ENCODE measurements around the gene SPOCK3.

DNA sequence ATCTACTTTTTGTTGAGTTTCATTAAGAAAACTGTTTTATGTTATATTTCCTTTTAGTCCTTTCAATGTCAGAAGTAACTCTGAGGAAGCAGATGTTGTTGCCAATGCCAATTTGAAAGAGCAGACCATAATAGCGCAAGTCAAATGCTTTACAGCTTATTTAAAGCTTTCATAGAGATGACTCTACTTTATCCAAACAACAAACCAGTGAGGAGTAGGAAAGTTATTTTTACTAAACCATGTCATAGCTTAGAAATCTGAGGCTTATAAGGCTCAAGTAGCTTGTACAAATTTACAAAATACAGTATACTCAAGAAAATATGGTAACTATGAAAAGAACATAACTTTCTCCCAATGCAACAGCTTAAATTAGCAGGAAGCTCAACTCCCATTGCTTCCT is 40.1 kb upstream of the SPOCK3 start:
- TF ChIP-seq, protein P1, sequence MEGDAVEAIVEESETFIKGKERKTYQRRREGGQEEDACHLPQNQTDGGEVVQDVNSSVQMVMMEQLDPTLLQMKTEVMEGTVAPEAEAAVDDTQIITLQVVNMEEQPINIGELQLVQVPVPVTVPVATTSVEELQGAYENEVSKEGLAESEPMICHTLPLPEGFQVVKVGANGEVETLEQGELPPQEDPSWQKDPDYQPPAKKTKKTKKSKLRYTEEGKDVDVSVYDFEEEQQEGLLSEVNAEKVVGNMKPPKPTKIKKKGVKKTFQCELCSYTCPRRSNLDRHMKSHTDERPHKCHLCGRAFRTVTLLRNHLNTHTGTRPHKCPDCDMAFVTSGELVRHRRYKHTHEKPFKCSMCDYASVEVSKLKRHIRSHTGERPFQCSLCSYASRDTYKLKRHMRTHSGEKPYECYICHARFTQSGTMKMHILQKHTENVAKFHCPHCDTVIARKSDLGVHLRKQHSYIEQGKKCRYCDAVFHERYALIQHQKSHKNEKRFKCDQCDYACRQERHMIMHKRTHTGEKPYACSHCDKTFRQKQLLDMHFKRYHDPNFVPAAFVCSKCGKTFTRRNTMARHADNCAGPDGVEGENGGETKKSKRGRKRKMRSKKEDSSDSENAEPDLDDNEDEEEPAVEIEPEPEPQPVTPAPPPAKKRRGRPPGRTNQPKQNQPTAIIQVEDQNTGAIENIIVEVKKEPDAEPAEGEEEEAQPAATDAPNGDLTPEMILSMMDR (IDR thresholded peaks at IDR 0.05) = no peak
- no peak for TF ChIP-seq POLR2AphosphoS5 (IDR thresholded peaks at IDR 0.05)
- no peak for TF ChIP-seq POLR2A (IDR thresholded peaks at IDR 0.05)

Measured in prostate gland (tissue), 2 donors.